Naive thymus-derived CD4-positive, alpha-beta T cell (primary cell): Measurements from ENCODE around the gene GARS1. TPM values are rescaled to one million over a fixed set of nuclear protein-coding genes. Genes with fewer than 3 reads are reported as not detected.

Experiments used
- ATAC-seq: fragments of 150-1000 bp; cut with Tn5 transposase; 2 replicates; pipeline ENCODE4 v1.10.0; 2021; ENCODE audit warnings: mild to moderate bottlenecking, moderate library complexity
- CTCF ChIA-PET: fragments of 350-600 bp; sonication (Branson Sonifier 250); formaldehyde crosslinking; loops from one replicate; lab custom pipeline; 2021; ENCODE audit warnings: antibody characterized with exemption; lab: Charles Lee
- POLR2A ChIA-PET: fragments of 350-600 bp; sonication (Branson Sonifier 250); formaldehyde crosslinking; loops from one replicate; lab custom pipeline; 2021; ENCODE audit warnings: antibody characterized with exemption, inconsistent platforms; lab: Charles Lee
- DNase-seq, 9 donors: peaks; one replicate each; pipeline versions ENCODE4 v3.0.0 to v3.0.0-alpha.2; 2020 to 2022; ENCODE audit warnings: mixed read lengths in 1 of 9
- H3K27ac ChIP-seq: one replicate; pipeline ENCODE4 v1.7.0; 2013; ENCODE audit warnings: mild to moderate bottlenecking, low read depth, low read length, moderate library complexity
- H3K27me3 ChIP-seq, 2 donors: one replicate each; pipeline ENCODE4 v1.7.0; 2013; ENCODE audit warnings: low read length in 2 of 2, mild to moderate bottlenecking in 2 of 2, moderate library complexity in 2 of 2; ENCODE audit not compliant: control insufficient read depth in 2 of 2, insufficient read depth in 2 of 2
- H3K36me3 ChIP-seq, 3 experiments: 1 replicate in 2 of 3; 2 replicates in 1 of 3; pipeline ENCODE4 v1.7.0; 2013; ENCODE audit warnings: low read length in 3 of 3, mild to moderate bottlenecking in 3 of 3, moderate library complexity in 1 of 3; ENCODE audit not compliant: insufficient read depth in 3 of 3, control insufficient read depth in 2 of 3
- H3K4me1 ChIP-seq, 2 donors: one replicate each; pipeline ENCODE4 v1.7.0; 2013; ENCODE audit warnings: low read length in 2 of 2, mild to moderate bottlenecking in 2 of 2, moderate library complexity in 1 of 2; ENCODE audit not compliant: control insufficient read depth in 2 of 2, insufficient read depth in 2 of 2
- H3K4me3 ChIP-seq: 2 replicates; pipeline ENCODE4 v1.7.0; 2013; ENCODE audit warnings: mild to moderate bottlenecking, low read length
- H3K9me3 ChIP-seq, 3 experiments: 1 replicate in 2 of 3; 2 replicates in 1 of 3; pipeline ENCODE4 v1.7.0; 2013; ENCODE audit warnings: low read length in 3 of 3; ENCODE audit not compliant: control insufficient read depth in 2 of 3
- H3K27ac Mint-ChIP-seq, 9 donors: one replicate each; pipeline ENCODE4 v1.8.0; 2020 to 2022; ENCODE audit warnings: mixed read lengths in 9 of 9, mild to moderate bottlenecking in 8 of 9, moderate library complexity in 5 of 9, inconsistent platforms in 2 of 9
- H3K27me3 Mint-ChIP-seq, 5 donors: one replicate each; pipeline ENCODE4 v1.8.0; 2021 to 2022; ENCODE audit warnings: mixed read lengths in 5 of 5, mild to moderate bottlenecking in 1 of 5
- H3K36me3 Mint-ChIP-seq, 5 donors: one replicate each; pipeline ENCODE4 v1.8.0; 2020 to 2022; ENCODE audit warnings: mixed read lengths in 5 of 5, mild to moderate bottlenecking in 3 of 5, inconsistent platforms in 1 of 5
- H3K4me1 Mint-ChIP-seq, 7 donors: one replicate each; pipeline ENCODE4 v1.8.0; 2020 to 2022; ENCODE audit warnings: mixed read lengths in 7 of 7, mild to moderate bottlenecking in 3 of 7, inconsistent platforms in 1 of 7
- H3K4me3 Mint-ChIP-seq, 10 donors: one replicate each; pipeline ENCODE4 v1.8.0; 2020 to 2022; ENCODE audit warnings: mild to moderate bottlenecking in 10 of 10, mixed read lengths in 10 of 10, moderate library complexity in 6 of 10, inconsistent platforms in 2 of 10
- H3K9me3 Mint-ChIP-seq, 11 donors: one replicate each; pipeline ENCODE4 v1.8.0; 2020 to 2022; ENCODE audit warnings: mixed read lengths in 11 of 11, mild to moderate bottlenecking in 4 of 11, inconsistent platforms in 1 of 11, moderate library complexity in 1 of 11
- intact Hi-C, 2 donors: fragments of 100-400 bp; cut with micrococcal nuclease; formaldehyde crosslinking; loops; one replicate each; pipeline ENCODE4 v1.15.1; 2023
- polyA plus RNA-seq, 2 donors: library from polyadenylated mRNA; unstranded; fragments of 300-500 nt; fragmentation: Illumina TruSeq; gene quantifications; one replicate each; pipeline ENCODE4 v1.2.3, GENCODE V29; 2021
- total RNA-seq, 6 experiments: library from RNA in 5 of 6; stranded (reverse) in 5 of 6; gene quantifications; 1 replicate in 5 of 6; 2 replicates in 1 of 6; pipeline ENCODE4 v1.2.3 and lab custom pipeline; 2021 to 2026

GARS1 gene
- total and polyA plus RNA-seq, 7 experiments from 2014 or later, result 73.8 to 143 (median 75.9) TPM

DNA sequence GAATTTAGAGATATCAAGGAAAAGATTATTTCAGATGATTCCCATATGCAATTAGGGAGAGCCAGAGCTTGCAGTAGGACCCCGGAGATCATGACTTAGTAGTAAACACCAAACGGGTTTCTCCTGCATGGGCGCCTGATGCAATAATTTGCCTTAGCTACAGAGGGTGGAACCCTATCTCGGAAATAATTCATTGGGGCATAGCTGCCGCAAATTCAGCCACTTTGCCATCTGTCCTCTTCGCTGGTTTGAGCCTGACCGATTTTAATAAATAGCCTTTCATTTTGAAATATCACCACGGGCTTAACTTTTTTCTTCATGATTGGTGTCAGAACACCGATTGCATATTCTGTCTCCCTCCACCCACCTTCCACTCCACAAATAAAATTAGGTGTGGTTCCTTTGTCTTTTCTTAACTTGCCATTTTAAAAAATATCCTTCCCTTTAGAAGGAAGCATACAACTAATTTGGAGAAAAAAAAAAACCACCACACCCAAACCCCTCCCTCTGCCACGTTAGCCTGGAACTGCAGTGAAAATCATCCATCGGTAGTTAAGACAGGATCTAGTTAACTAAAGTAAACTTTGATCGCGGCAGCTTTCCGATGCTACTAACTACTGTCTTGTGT lies 1.4 kb downstream of the GARS1 start:
- intact Hi-C loops, result no loop called here
- Histone ChIP-seq H3K27me3 (no peaks in the 10 kb centered on the region), H3K4me1 (peaks cover 3 to 22% of the 10 kb centered on the region in 2 donors), H3K36me3 (peaks cover 8 to 34% (median 11%) of the 10 kb centered on the region in 3 experiments), H3K9me3 (no peaks in the 10 kb centered on the region), H3K27ac (peak overlapping the region; percentile 91), H3K4me3 (peak overlapping the region; percentile 62)
- peak overlapping the region; percentile 91 to 100 (median 99) for H3K4me3 Mint-ChIP-seq
- peak overlapping the region; percentile 97 to 100 (median 99) for H3K27ac Mint-ChIP-seq
- no peaks in the 10 kb centered on the region for H3K27me3 Mint-ChIP-seq
- H3K9me3 Mint-ChIP-seq, result peaks cover 0 to 1% (median 0%) of the 10 kb centered on the region in 11 donors
- DNase-seq (no peak), ATAC-seq (no peak)
- POLR2A ChIA-PET, result interaction anchor here (0.6 to 0.8 kb wide), 2 partner anchors 10 to 142 kb away, joined by 3 read pairs; no protein-coding TSS in a partner anchor
- H3K4me1 Mint-ChIP-seq, result peaks cover 49 to 80% (median 66%) of the 10 kb centered on the region in 7 donors
- H3K36me3 Mint-ChIP-seq, result peaks cover 5 to 27% (median 19%) of the 10 kb centered on the region in 5 donors
- CTCF ChIA-PET, result no interaction called here

DNA sequence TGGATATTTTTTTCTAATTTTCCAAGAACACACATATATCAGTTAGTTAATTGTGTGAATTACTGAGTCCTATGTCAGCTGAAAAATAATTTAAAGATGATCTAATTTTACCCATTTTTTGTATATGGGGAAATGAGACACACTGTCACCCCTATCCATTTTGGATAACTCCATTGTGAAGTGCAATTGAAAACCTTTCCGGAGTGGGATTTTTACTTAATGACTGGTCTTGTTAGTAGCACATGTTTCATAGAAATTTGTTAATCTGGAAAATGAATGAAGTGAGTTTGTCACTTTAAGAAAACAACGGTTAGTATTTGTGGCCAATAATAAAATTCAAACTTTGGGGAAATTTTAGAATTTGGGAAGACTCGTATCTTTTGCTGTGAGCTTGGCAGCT lies 2.0 kb downstream of the GARS1 start:
- H3K36me3 Mint-ChIP-seq, result peaks cover 5 to 30% (median 23%) of the 10 kb centered on the region in 5 donors
- Histone ChIP-seq H3K27ac (no peak overlapping the region), H3K27me3 (no peaks in the 10 kb centered on the region), H3K9me3 (no peaks in the 10 kb centered on the region), H3K4me3 (no peak overlapping the region), H3K36me3 (peaks cover 8 to 34% (median 11%) of the 10 kb centered on the region in 3 experiments), H3K4me1 (peaks cover 3 to 22% of the 10 kb centered on the region in 2 donors)
- H3K4me1 Mint-ChIP-seq, result peaks cover 44 to 74% (median 62%) of the 10 kb centered on the region in 7 donors
- peak overlapping the region in 8 of 9 donors; percentile 57 to 99 (median 99) for H3K27ac Mint-ChIP-seq
- peak overlapping the region; percentile 91 to 100 (median 99) for H3K4me3 Mint-ChIP-seq
- ATAC-seq (no peak), DNase-seq (no peak)
- ChIA-PET POLR2A (interaction anchor here (0.8 kb wide), 2 partner anchors 142 to 144 kb away, joined by 3 read pairs; no protein-coding TSS in a partner anchor), CTCF (no interaction called here)
- intact Hi-C loops, result no loop called here
- H3K9me3 Mint-ChIP-seq, result peaks cover 0 to 1% (median 0%) of the 10 kb centered on the region in 11 donors
- H3K27me3 Mint-ChIP-seq, result no peaks in the 10 kb centered on the region

DNA sequence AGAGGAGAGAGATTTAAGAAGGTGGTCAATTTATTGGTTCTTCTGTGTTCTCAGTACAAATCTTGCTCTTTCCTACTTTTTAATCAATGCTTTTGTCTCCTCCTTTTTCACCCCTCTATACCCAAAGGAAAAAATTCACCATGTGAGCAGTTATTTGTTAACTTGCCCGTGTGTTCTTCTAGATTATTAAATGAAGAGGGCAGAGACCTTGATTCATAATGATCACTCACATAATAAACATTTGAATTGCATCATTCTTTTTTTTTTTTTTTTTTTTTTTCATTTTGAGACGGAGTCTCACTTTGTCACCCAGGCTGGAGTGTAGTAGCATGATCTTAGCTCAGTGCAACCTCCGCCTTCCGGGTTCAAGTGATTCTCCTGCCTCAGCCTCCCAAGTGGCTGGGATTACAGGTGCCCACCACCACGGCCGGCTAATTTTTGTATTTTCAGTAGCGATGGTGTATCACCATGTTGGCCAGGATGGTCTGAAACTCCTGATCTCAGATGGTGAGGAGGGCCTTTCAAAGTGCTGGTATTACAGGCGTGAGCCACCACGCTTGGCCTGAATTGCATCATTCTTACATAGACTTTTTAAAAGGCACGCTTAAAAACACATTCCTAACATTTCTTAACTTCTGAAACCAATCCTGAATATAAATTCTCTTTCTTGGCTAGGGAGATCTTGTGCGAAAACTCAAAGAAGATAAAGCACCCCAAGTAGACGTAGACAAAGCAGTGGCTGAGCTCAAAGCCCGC lies 3.6 kb downstream of the GARS1 start:
- ATAC-seq (no peak), DNase-seq (no peak)
- Histone ChIP-seq H3K4me3 (no peak overlapping the region), H3K4me1 (peaks cover 3 to 22% of the 10 kb centered on the region in 2 donors), H3K9me3 (no peaks in the 10 kb centered on the region), H3K27ac (no peak overlapping the region), H3K27me3 (no peaks in the 10 kb centered on the region), H3K36me3 (peaks cover 11 to 45% (median 16%) of the 10 kb centered on the region in 3 experiments)
- ChIA-PET CTCF (interaction anchor here (0.7 kb wide), 1 partner anchor 1961 kb away, joined by 3 read pairs; no protein-coding TSS in a partner anchor), POLR2A (interaction anchor here (0.6 kb wide), 1 partner anchor 29 kb away, joined by 3 read pairs; no protein-coding TSS in a partner anchor)
- intact Hi-C loops, result no loop called here
- H3K4me3 Mint-ChIP-seq, result peak overlapping the region in 3 of 10 donors; percentile 22 to 25 (median 25)
- peaks cover 5 to 38% (median 34%) of the 10 kb centered on the region in 5 donors for H3K36me3 Mint-ChIP-seq
- peak overlapping the region in 1 of 9 donors; percentile 51 for H3K27ac Mint-ChIP-seq
- H3K9me3 Mint-ChIP-seq, result peaks cover 0 to 1% (median 0%) of the 10 kb centered on the region in 11 donors
- no peaks in the 10 kb centered on the region for H3K27me3 Mint-ChIP-seq
- peaks cover 32 to 58% (median 46%) of the 10 kb centered on the region in 7 donors for H3K4me1 Mint-ChIP-seq

DNA sequence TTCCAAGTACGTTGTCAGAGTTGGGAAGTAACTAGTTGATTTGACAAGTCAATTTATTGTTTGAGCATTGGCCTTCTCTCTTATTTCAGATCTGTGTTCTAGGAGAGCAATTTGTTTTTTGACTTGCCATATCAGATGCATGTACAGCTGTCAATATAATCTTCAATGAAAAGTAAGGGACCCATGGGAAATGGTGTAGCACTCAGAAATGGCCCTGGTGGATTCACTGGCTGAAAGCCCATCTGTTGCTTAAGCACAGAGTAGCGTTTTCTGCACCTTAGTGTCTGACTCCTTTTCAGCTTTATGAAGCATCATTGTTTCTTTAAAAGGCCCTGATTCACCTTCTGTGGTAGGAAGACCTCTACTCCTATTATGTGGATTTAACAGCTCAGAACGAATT lies 10.2 kb downstream of the GARS1 start:
- DNase-seq, result no peak
- H3K36me3 ChIP-seq, result peaks cover 14 to 71% (median 19%) of the 10 kb centered on the region in 3 experiments
- peak overlapping the region in 1 of 9 donors; percentile 41 for H3K27ac Mint-ChIP-seq
- ATAC-seq, result no peak
- peaks cover 0 to 35% (median 12%) of the 10 kb centered on the region in 7 donors for H3K4me1 Mint-ChIP-seq
- H3K4me3 ChIP-seq, result no peak overlapping the region
- no peaks in the 10 kb centered on the region for H3K9me3 ChIP-seq
- intact Hi-C loops, result no loop called here
- H3K4me1 ChIP-seq, result no peaks in the 10 kb centered on the region
- H3K36me3 Mint-ChIP-seq, result peaks cover 17 to 77% (median 58%) of the 10 kb centered on the region in 5 donors
- ChIA-PET POLR2A (no interaction called here), CTCF (interaction anchor here (1.5 kb wide), 1 partner anchor 135 kb away, joined by 4 read pairs; no protein-coding TSS in a partner anchor)
- H3K9me3 Mint-ChIP-seq, result no peaks in the 10 kb centered on the region
- no peaks in the 10 kb centered on the region for H3K27me3 ChIP-seq
- no peak overlapping the region for H3K4me3 Mint-ChIP-seq
- no peak overlapping the region for H3K27ac ChIP-seq
- no peaks in the 10 kb centered on the region for H3K27me3 Mint-ChIP-seq

DNA sequence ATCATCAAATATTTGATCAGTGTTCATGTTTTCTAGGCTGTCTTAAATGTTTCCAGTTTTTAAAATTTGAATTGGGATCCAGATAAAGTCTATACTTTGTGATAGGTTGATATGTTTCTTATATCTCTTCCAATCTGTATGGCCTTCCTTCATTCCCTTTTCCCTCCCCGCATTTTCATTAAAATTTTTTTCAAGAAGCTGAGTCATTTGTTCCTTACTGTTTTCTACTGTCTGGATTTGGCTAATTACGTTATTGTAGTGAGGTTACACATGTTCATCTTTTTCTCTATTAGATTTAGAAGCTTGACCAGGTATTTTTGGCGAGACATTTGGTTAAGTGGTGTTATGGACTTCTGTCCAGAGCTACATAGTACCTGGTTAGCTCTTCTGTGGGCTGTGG lies 11.2 kb downstream of the GARS1 start:
- H3K36me3 Mint-ChIP-seq, result peaks cover 17 to 74% (median 53%) of the 10 kb centered on the region in 5 donors
- H3K36me3 ChIP-seq, result peaks cover 8 to 69% (median 14%) of the 10 kb centered on the region in 3 experiments
- no peak for ATAC-seq

DNA sequence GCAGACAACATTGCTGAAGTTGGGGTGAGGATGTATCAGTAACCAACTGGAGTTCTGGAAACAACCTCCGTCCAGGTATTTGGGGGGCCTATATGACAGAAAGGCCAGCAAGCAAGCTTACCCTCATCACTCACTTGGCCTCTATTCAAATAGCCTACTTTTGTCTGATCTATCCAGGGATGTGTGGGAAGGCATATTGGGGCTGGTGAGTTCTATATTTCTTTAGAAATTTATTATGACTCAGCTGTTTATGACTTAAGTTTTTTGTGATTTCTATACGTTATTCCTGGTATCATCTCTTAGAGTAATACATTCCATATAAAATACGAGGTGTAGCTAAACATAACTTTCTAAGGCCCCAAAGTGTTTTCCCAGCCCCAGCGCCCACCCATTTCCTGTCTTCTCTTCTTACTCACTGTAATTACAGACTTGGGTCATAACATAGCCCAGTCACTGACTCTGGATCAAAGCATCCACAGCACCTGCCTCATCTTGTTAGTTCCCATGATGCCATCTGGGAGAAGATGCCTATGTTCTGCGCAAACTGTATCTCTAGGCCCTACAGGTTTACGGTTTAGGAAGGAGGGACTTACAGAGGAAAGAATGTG lies 18.1 kb downstream of the GARS1 start:
- ChIA-PET POLR2A (no interaction called here), CTCF (no interaction called here)
- Histone ChIP-seq H3K4me1 (no peaks in the 10 kb centered on the region), H3K4me3 (no peak overlapping the region), H3K27me3 (no peaks in the 10 kb centered on the region), H3K36me3 (peaks cover 22 to 77% (median 26%) of the 10 kb centered on the region in 3 experiments), H3K27ac (no peak overlapping the region), H3K9me3 (no peaks in the 10 kb centered on the region)
- Mint-ChIP-seq H3K4me3 (no peak overlapping the region), H3K4me1 (peaks cover 0 to 40% (median 12%) of the 10 kb centered on the region in 7 donors), H3K27me3 (no peaks in the 10 kb centered on the region), H3K9me3 (no peaks in the 10 kb centered on the region), H3K27ac (peak overlapping the region in 3 of 9 donors; percentile 3 to 64 (median 48)), H3K36me3 (peaks cover 23 to 75% (median 47%) of the 10 kb centered on the region in 5 donors)
- DNase-seq (no peak), ATAC-seq (no peak)
- intact Hi-C loops, result no loop called here

More for the DNA sequence above, 11.2 kb downstream of the GARS1 start:
- ChIA-PET POLR2A (interaction anchor here (0.7 kb wide), 1 partner anchor 133 kb away, joined by 3 read pairs; no protein-coding TSS in a partner anchor), CTCF (no interaction called here)
- Mint-ChIP-seq H3K4me3 (no peak overlapping the region), H3K4me1 (peaks cover 0 to 39% (median 9%) of the 10 kb centered on the region in 7 donors), H3K27me3 (no peaks in the 10 kb centered on the region), H3K9me3 (no peaks in the 10 kb centered on the region), H3K27ac (peak overlapping the region in 1 of 9 donors; percentile 32)
- H3K9me3 ChIP-seq, result no peaks in the 10 kb centered on the region
- intact Hi-C loops, result no loop called here
- H3K4me1 ChIP-seq, result no peaks in the 10 kb centered on the region
- no peak overlapping the region for H3K27ac ChIP-seq
- no peak for DNase-seq
- no peak overlapping the region for H3K4me3 ChIP-seq
- H3K27me3 ChIP-seq, result no peaks in the 10 kb centered on the region
